ENCODE measurements around the gene TMEM255B. TPM values are rescaled to one million over a fixed set of nuclear protein-coding genes. Genes with fewer than 3 reads are reported as not detected.

Gene TMEM255B
- total RNA-seq, 1 donor from 2014 or later = 2.2 TPM

DNA sequence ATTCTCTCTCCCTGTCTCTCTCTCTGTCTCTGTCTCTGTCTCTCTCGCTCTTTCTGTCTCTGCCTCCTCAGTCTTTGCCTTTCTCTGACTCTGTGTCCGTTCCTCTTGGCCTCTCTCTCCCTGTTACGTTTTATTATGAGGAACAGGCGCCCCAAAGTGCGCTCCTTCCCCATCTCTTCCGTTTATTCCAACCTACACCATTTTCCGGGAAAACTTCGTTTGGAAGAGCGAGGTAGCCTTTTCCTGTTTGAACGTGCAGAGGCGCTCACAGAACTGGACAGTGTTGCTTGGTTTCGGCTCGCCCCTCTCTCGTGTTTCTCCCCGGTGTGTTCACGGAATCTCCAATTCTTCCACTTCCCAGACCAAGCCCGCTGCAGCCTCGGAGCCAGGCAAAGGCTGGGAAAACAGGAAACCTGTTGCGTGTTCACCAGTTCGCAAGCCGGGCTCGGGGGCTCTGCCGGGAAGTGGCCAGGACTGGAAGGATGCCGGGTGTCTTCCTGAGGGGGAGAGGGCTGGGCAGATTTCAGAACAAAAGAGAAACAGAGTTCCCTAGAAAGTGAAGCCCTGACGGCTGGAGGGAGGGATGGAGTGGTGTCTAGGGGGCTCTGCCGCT lies 605 bp downstream of the TMEM255B start:
- intact Hi-C loops (cut with micrococcal nuclease) = no loop called here
- no peak for DNase-seq (ENCODE audit: low spot score)
- Mint-ChIP-seq H3K27ac (no peak overlapping the region), H3K9me3 (no peaks in the 10 kb centered on the region), H3K4me1 (ENCODE audit: low read depth) (peaks cover 14% of the 10 kb centered on the region), H3K36me3 (ENCODE audit: low read depth) (no peaks in the 10 kb centered on the region), H3K27me3 (ENCODE audit: low read depth) (peaks cover 44% of the 10 kb centered on the region), H3K4me3 (ENCODE audit: low read depth) (peak overlapping the region; percentile 85)

DNA sequence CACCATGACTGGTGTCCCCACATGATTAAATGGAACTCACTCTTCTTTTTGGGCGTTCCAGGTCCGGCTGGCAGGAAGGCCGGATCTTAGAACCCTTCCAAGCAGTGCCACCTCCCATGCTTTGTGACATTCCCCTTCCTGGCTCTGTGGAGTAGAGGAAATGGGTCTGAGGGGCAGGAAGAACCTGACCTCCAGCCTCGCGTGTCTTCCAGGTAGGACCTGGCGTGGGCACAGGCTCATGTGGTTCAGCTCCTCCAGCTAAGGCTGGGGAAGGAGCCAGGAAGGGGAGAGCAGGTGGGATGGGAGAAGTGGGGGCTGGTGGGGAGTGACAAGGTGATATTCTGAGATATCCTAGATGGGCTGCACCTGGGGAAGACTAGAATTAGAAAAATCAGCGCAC lies 2.1 kb downstream of the TMEM255B start:
- no peak overlapping the region for H3K27ac Mint-ChIP-seq
- H3K36me3 Mint-ChIP-seq (ENCODE audit: low read depth) = no peaks in the 10 kb centered on the region
- peaks cover 44% of the 10 kb centered on the region for H3K27me3 Mint-ChIP-seq (ENCODE audit: low read depth)
- H3K4me1 Mint-ChIP-seq (ENCODE audit: low read depth) = peaks cover 14% of the 10 kb centered on the region
- no peak overlapping the region for H3K4me3 Mint-ChIP-seq (ENCODE audit: low read depth)
- H3K9me3 Mint-ChIP-seq = no peaks in the 10 kb centered on the region
- no peak for DNase-seq (ENCODE audit: low spot score)
- intact Hi-C loops (cut with micrococcal nuclease) = no loop called here

DNA sequence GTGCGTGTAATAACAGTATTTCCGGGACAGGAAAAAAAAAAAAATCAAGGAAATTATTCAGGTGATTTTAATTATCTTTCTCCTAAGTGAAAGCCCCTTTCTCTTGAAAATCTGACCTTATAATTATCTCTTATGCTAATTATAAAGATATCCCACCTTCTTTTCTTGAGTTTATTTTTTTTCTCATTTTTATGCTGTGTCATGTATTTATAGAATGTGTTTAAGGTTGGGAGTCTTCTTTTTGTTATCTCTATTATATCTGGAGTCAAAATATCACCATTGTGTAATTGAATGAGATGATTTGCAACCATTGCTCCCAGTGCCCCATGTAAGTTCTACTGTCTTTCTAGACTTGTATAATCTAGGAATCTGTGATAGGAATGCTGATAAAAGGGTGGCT lies 3.0 kb downstream of the TMEM255B start:
- no peak for DNase-seq (ENCODE audit: low spot score)
- Mint-ChIP-seq H3K4me3 (ENCODE audit: low read depth) (no peak overlapping the region), H3K27me3 (ENCODE audit: low read depth) (peaks cover 44% of the 10 kb centered on the region), H3K4me1 (ENCODE audit: low read depth) (peaks cover 12% of the 10 kb centered on the region), H3K36me3 (ENCODE audit: low read depth) (no peaks in the 10 kb centered on the region), H3K9me3 (no peaks in the 10 kb centered on the region), H3K27ac (no peak overlapping the region)
- intact Hi-C loops (cut with micrococcal nuclease) = no loop called here

DNA sequence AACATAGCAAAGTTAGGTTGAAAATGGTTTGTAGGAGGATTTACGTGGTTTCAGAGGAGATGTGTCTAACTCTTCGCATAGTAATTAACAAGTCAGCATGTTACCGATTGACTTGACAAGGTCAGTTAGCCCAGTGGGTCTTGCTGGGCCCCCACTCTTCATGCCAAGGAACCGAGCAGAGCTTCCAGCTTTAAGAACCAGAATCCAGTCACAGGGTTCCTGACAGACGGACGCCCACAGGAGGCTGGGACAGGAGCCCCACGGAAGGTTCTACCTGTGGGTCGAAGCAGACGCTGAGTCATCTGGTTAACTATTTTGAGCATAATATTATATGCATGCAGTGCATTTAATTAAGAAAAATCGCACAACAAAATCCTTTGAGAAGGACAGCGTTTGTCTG lies 3.5 kb downstream of the TMEM255B start:
- H3K9me3 Mint-ChIP-seq = no peaks in the 10 kb centered on the region
- H3K27ac Mint-ChIP-seq = no peak overlapping the region
- H3K4me1 Mint-ChIP-seq (ENCODE audit: low read depth) = peaks cover 10% of the 10 kb centered on the region
- peaks cover 44% of the 10 kb centered on the region for H3K27me3 Mint-ChIP-seq (ENCODE audit: low read depth)
- no peak for DNase-seq (ENCODE audit: low spot score)
- no peak overlapping the region for H3K4me3 Mint-ChIP-seq (ENCODE audit: low read depth)
- no peaks in the 10 kb centered on the region for H3K36me3 Mint-ChIP-seq (ENCODE audit: low read depth)
- intact Hi-C loops (cut with micrococcal nuclease) = no loop called here

DNA sequence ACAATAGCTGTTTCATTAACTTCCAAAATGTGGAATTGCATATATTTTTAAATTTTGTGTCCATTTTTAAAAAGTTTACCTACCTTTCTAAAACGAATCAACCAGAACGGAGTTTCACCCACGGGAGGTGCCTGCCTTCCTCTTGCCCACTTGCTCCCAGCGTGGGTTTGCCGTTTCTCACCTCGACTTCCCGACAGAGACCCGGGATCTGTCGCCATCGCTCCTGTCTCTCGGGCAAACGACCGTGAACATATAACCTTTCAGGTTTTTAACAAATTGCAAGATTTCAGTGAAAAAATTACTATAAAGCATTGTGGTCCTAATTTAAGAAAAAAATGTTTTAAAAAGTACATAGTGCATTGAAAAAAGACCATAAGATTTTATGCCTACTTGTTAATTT lies 4.2 kb downstream of the TMEM255B start:
- intact Hi-C loops (cut with micrococcal nuclease) = no loop called here
- Mint-ChIP-seq H3K4me3 (ENCODE audit: low read depth) (no peak overlapping the region), H3K27me3 (ENCODE audit: low read depth) (peaks cover 38% of the 10 kb centered on the region), H3K36me3 (ENCODE audit: low read depth) (no peaks in the 10 kb centered on the region), H3K9me3 (no peaks in the 10 kb centered on the region), H3K27ac (no peak overlapping the region), H3K4me1 (ENCODE audit: low read depth) (peaks cover 10% of the 10 kb centered on the region)
- no peak for DNase-seq (ENCODE audit: low spot score)

DNA sequence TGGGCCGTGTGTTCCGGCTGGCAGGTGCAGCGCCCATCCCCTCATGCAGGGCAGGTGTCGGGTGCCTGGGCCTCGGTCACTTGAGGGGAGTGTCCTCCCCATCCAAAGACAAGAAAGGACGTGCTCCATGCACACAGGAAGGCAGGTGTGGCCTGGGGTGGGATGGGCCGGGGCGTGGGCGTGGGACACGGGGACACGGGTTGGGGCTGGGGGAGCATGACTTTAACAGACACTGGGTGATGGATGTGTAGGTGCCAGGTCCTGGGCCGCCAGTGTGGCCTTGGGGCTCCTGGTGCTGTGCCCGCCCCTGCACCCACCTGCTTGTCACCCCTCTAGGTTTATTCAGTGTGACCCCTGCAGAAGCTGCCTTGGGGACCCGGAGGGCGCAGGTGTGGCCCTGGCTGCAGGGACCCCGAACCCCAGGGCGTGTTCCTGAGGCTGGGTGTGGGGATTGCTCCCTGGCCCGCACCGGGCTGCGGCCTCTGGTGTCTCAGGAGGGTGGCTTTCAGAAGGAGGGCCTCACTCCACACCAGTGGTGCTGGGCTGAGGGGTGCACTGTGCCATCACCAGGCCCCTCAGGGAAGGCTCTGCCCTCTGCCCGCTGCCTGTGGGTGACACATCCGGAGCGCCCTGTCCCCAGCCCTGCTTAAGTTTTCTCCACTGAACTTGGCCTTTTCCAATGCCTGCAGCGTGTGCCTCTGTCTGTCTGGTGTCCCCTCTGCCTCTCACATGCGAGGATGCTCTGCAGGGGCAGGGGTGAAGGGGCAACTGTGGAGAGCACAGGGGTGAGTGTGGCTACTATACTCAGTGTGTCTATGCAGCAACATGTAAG lies 5.2 kb downstream of the TMEM255B start:
- H3K36me3 Mint-ChIP-seq (ENCODE audit: low read depth) = no peaks in the 10 kb centered on the region
- H3K27me3 Mint-ChIP-seq (ENCODE audit: low read depth) = peaks cover 34% of the 10 kb centered on the region
- no peaks in the 10 kb centered on the region for H3K9me3 Mint-ChIP-seq
- H3K4me1 Mint-ChIP-seq (ENCODE audit: low read depth) = peaks cover 8% of the 10 kb centered on the region
- H3K4me3 Mint-ChIP-seq (ENCODE audit: low read depth) = no peak overlapping the region
- intact Hi-C loops (cut with micrococcal nuclease) = no loop called here
- DNase-seq (ENCODE audit: low spot score) = no peak
- H3K27ac Mint-ChIP-seq = no peak overlapping the region

DNA sequence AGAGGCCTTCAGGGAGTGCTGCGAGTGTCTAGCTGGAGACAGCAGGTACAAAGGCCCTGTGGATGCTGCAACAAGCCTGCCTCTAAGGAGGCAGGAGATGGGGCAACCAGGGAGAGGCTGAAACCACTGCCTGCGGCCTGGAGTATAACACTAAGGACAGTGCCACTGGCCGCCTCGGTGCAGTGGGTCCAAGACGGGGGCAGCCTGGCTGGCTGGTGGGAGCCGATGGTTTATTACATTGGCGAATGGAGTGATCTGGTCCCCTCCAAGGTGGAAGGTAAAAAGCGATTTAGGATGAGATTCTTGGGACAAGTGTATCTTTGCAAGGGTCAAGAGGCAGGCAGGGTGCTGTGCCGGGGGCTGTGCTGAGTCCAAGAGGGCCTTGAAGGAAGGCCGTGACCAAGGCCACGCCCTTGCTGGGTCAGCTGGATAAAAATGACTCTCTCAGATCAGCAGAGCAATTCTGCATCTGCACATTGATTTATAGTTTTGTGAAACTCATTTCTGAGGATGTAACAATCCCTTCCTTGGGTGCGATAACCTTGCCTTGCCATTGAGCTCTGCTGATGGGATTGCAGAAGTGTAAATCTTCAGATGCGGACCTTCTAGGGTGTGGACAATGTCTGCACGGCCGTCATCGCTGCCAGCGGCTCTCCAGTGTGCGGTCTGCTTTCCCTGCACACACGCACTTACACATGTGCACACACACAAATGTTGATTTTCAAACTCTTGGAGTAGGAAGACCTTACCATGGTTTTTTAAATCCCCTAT lies 6.0 kb downstream of the TMEM255B start:
- intact Hi-C loops (cut with micrococcal nuclease) = no loop called here
- Mint-ChIP-seq H3K4me1 (ENCODE audit: low read depth) (peaks cover 1% of the 10 kb centered on the region), H3K27me3 (ENCODE audit: low read depth) (peaks cover 27% of the 10 kb centered on the region), H3K36me3 (ENCODE audit: low read depth) (no peaks in the 10 kb centered on the region), H3K4me3 (ENCODE audit: low read depth) (no peak overlapping the region), H3K27ac (no peak overlapping the region), H3K9me3 (no peaks in the 10 kb centered on the region)
- DNase-seq (ENCODE audit: low spot score) = no peak

DNA sequence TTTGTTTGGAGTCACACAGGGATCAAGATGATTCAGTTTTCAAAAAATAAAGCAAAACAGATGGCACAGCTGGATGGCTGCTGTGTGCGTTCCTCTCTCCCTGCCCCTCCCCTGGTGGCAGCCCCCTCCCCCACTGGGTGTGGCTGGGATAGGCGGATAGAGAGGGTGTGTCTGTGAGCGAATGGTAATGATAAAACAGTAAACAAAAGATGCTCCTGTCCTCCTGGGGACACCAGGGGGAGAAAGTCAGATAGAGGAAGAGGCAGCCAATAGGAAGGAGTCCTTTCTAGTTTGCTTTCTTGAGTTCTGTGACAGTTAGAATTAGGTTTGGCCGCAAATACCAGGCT lies 6.5 kb downstream of the TMEM255B start:
- no peaks in the 10 kb centered on the region for H3K9me3 Mint-ChIP-seq
- DNase-seq (ENCODE audit: low spot score) = no peak
- intact Hi-C loops (cut with micrococcal nuclease) = no loop called here
- no peaks in the 10 kb centered on the region for H3K36me3 Mint-ChIP-seq (ENCODE audit: low read depth)
- peaks cover 22% of the 10 kb centered on the region for H3K27me3 Mint-ChIP-seq (ENCODE audit: low read depth)
- H3K4me1 Mint-ChIP-seq (ENCODE audit: low read depth) = no peaks in the 10 kb centered on the region
- no peak overlapping the region for H3K27ac Mint-ChIP-seq
- no peak overlapping the region for H3K4me3 Mint-ChIP-seq (ENCODE audit: low read depth)

DNA sequence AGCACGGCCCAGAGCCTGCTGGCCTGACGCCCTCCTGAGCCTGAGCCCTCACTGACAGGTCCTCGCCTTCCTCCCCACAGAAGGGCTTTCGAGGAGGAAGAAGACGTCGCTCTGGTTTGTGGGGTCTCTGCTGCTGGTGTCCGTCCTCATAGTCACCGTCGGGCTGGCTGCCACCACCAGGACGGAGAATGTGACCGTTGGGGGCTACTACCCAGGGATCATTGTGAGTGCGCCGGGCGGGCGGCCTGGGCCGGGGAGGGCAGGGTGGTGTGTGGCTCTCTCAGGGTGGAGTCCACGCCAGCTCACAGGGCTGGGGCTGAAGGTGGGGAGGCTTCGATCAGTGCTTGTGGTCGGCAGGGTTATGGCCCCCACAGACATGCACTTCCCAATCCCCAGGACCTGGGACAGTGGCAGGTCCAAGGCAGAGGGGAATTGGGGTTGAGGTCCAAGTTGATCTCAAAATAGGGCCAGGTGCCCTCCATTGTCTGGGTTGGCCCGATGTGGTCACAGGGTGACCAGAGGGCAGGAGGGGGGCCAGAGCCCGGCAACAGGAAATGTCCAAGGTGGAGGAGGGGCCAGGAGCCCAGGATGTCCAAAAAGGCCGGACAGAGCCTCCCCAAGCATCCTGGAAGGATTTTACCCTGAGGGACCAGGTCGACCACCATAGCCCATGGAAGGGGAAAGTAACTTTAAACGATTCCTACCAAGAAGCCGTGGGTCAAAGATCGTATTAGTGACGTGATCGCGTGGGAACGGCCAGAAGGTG lies 7.2 kb downstream of the TMEM255B start:
- Mint-ChIP-seq H3K27ac (no peak overlapping the region), H3K4me1 (ENCODE audit: low read depth) (no peaks in the 10 kb centered on the region), H3K9me3 (no peaks in the 10 kb centered on the region), H3K4me3 (ENCODE audit: low read depth) (no peak overlapping the region), H3K27me3 (ENCODE audit: low read depth) (peaks cover 16% of the 10 kb centered on the region), H3K36me3 (ENCODE audit: low read depth) (no peaks in the 10 kb centered on the region)
- intact Hi-C loops (cut with micrococcal nuclease) = no loop called here
- no peak for DNase-seq (ENCODE audit: low spot score)

DNA sequence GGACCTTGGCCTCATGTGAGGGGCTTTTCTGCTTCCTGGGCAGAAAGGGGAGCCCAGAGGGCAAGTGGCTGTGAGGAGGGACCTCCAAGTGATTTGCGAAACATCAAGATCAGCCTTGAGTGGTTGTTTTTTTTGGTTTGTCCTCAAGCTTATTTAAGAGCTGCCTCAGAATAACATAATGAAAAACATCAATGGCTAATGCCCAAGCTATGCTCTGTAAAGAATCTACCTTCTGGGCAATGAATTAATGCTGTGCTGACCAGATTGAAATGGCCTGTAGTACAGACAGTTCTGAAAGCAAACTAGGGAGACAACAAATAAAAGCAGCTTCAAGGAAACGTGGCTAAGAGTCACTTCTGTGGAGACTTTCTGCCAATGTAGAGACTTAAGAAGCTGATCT lies 8.3 kb downstream of the TMEM255B start:
- peaks cover 4% of the 10 kb centered on the region for H3K27me3 Mint-ChIP-seq (ENCODE audit: low read depth)
- intact Hi-C loops (cut with micrococcal nuclease) = no loop called here
- H3K27ac Mint-ChIP-seq = no peak overlapping the region
- H3K4me3 Mint-ChIP-seq (ENCODE audit: low read depth) = no peak overlapping the region
- no peaks in the 10 kb centered on the region for H3K36me3 Mint-ChIP-seq (ENCODE audit: low read depth)
- H3K4me1 Mint-ChIP-seq (ENCODE audit: low read depth) = peaks cover 3% of the 10 kb centered on the region
- peaks cover 6% of the 10 kb centered on the region for H3K9me3 Mint-ChIP-seq
- no peak for DNase-seq (ENCODE audit: low spot score)

DNA sequence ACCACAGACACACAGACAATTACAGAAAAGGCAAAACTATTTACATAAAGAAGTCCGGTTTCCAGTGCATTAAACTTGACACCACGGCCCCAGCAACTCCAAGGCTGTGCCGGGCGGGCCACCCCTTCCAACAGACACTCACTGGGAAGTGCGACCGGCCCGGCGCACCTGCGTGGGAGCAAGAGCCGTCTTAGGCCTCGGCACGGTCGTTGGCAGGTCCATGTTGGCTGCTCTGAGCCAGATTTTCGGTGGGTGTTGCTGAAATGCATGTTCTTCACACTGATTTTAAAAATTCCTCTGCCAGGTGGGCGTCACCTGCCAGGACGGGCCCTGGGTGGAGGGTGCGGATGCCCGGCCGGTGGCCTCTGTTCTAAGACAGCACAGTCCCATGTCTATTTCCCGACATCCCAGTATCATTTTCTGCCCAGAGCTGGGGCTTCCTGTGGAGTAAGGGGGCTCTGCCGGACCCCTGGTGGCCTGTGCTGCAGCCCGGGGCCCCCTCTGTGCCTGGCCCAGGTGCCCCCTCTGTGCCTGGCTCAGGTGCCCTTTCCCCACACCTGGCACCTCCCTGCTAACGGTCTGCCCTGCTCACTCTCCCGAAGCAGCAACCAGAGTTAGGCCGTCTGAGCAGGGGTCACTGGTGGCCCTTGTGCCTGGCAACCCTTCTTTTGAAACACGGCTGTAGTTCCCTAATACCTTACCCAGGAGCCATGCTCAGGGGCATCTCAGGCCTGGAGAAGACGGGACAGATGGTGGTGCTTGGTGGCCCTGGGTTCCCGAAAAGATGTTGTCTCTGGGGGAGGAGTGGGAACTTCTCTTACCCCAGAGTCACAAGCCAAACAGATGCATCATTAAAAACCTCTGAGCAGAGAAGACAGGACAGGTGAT lies 9.2 kb downstream of the TMEM255B start:
- Mint-ChIP-seq H3K27me3 (ENCODE audit: low read depth) (no peaks in the 10 kb centered on the region), H3K27ac (no peak overlapping the region), H3K36me3 (ENCODE audit: low read depth) (no peaks in the 10 kb centered on the region), H3K4me3 (ENCODE audit: low read depth) (no peak overlapping the region), H3K4me1 (ENCODE audit: low read depth) (peaks cover 4% of the 10 kb centered on the region), H3K9me3 (peaks cover 10% of the 10 kb centered on the region)
- DNase-seq (ENCODE audit: low spot score) = no peak
- intact Hi-C loops (cut with micrococcal nuclease) = no loop called here

DNA sequence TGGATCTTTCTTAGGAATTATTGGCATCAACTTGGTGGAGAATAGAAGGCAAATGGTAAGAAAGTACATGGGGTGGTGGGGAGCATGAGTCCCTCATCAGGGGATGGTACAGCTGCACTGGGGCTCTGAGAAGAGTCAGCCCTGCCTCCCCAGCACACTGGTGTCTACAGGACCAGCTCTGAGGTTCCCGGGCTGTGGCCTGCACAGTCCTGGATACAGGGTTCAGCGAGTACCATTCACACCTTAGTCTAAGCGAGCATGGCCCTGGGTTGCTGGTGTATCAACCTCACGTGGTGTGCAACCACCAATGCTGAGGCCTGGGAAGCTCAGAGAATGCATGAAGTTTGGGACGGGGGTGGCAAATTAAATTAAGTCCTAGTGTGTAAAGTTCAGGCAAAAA lies 10.1 kb downstream of the TMEM255B start:
- no peak for DNase-seq (ENCODE audit: low spot score)
- peaks cover 4% of the 10 kb centered on the region for H3K4me1 Mint-ChIP-seq (ENCODE audit: low read depth)
- H3K9me3 Mint-ChIP-seq = peaks cover 10% of the 10 kb centered on the region
- intact Hi-C loops (cut with micrococcal nuclease) = no loop called here
- no peak overlapping the region for H3K27ac Mint-ChIP-seq
- H3K4me3 Mint-ChIP-seq (ENCODE audit: low read depth) = no peak overlapping the region
- no peaks in the 10 kb centered on the region for H3K27me3 Mint-ChIP-seq (ENCODE audit: low read depth)
- no peaks in the 10 kb centered on the region for H3K36me3 Mint-ChIP-seq (ENCODE audit: low read depth)
